ENCODE data around the gene CYP3A5.
"Not testable (repeated sequence)": the region's sequence is repeated elsewhere in the genome, so short reads cannot be mapped to it uniquely, and the experiment has no call there.

CYP3A5 gene

GRCh38 chr7:99637414-99637813 is 42.4 kb downstream of the CYP3A5 start:
- not testable (repeated sequence) for DNase-seq

- DNase-seq, result no peak
Observed at GRCh38 chr7:99631295-99632109, 48.3 kb downstream of the CYP3A5 start.

GRCh38 chr7:99629643-99630042 is 50.2 kb downstream of the CYP3A5 start:
- DNase-seq, result no peak

- no peak for DNase-seq
Observed at GRCh38 chr7:99628471-99629465, 51.0 kb downstream of the CYP3A5 start.

GRCh38 chr7:99627513-99627912 is 52.3 kb downstream of the CYP3A5 start:
- no peak for DNase-seq

GRCh38 chr7:99626661-99627060 is 53.1 kb downstream of the CYP3A5 start:
- DNase-seq, result no peak

- DNase-seq, result no peak
Observed at GRCh38 chr7:99625961-99626360, 53.8 kb downstream of the CYP3A5 start.

- DNase-seq, result no peak
Observed at GRCh38 chr7:99625321-99625720, 54.5 kb downstream of the CYP3A5 start.

- DNase-seq, result no peak
Observed at GRCh38 chr7:99624484-99624883, 55.3 kb downstream of the CYP3A5 start.

- DNase-seq, result no peak
Observed at GRCh38 chr7:99623702-99624447, 55.9 kb downstream of the CYP3A5 start.

GRCh38 chr7:99623091-99623693 is 56.6 kb downstream of the CYP3A5 start:
- no peak for DNase-seq

- no peak for DNase-seq
Observed at GRCh38 chr7:99622596-99622995, 57.2 kb downstream of the CYP3A5 start.

GRCh38 chr7:99621271-99621670 is 58.5 kb downstream of the CYP3A5 start:
- no peak for DNase-seq

- no peak for DNase-seq
Observed at GRCh38 chr7:99619571-99620130, 60.1 kb downstream of the CYP3A5 start.

GRCh38 chr7:99618726-99619125 is 61.1 kb downstream of the CYP3A5 start:
- DNase-seq, result no peak

- peak; percentile 53 for DNase-seq
Observed at GRCh38 chr7:99617192-99617781, 62.5 kb downstream of the CYP3A5 start.

- DNase-seq, result peak; percentile 94
Observed at GRCh38 chr7:99616359-99617191, 63.2 kb downstream of the CYP3A5 start, which contains the start of gene ZSCAN25. Gene ZSCAN25, plus strand, starts transcription at chr7:99616946. Its CDS starts 2,661 bp downstream, at chr7:99619607.

GRCh38 chr7:99615989-99616358 is 63.8 kb downstream of the CYP3A5 start:
- no peak for DNase-seq

- no peak for DNase-seq
Observed at GRCh38 chr7:99614495-99614894, 65.3 kb downstream of the CYP3A5 start.

- DNase-seq, result no peak
Observed at GRCh38 chr7:99607548-99607947, 72.2 kb downstream of the CYP3A5 start.

- no peak for DNase-seq
Observed at GRCh38 chr7:99606531-99606930, 73.3 kb downstream of the CYP3A5 start.
